ENCODE measurements around the gene NEMP2. TPM values are rescaled to one million over a fixed set of nuclear protein-coding genes. Genes with fewer than 3 reads are reported as not detected.

The NEMP2 gene
- total and polyA plus RNA-seq, 2 of the 4 experiments (the other 2 are of a cell fraction) = 1.1 to 1.3 TPM

Small RNA genes within 50 kb of the gene (microRNA-seq; reads per million reads assigned to microRNA genes)
- gene RN7SKP179 (ENCODE audit: insufficient read depth, insufficient read length) = not detected

Small RNA genes within 50 kb of the gene (small RNA-seq; reads per million reads assigned to genes)
- 0 reads per million in 5 experiments for gene RN7SKP179

Other genes with a start within 250 kb of the NEMP2 start
- 8.8 and 15.6 TPM in 2 replicates for gene HIBCH, start 214.9 kb downstream of the NEMP2 start, total RNA-seq (2012; rRNA removed)
- 8.3 and 11.9 TPM in 2 replicates for gene HIBCH, start 214.9 kb downstream of the NEMP2 start, polyA plus RNA-seq (2012; rRNA removed)
- gene INPP1, start 191.1 kb downstream of the NEMP2 start, total RNA-seq (2012; rRNA removed) = 3.6 and 4.1 TPM in 2 replicates
- 10.1 and 10.7 TPM in 2 replicates for gene INPP1, start 191.1 kb downstream of the NEMP2 start, polyA plus RNA-seq (2012; rRNA removed)
- gene MFSD6, start 126.4 kb downstream of the NEMP2 start, total RNA-seq (2012; rRNA removed) = 7.7 and 8.1 TPM in 2 replicates
- gene MFSD6, start 126.4 kb downstream of the NEMP2 start, polyA plus RNA-seq (2012; rRNA removed) = 4.0 and 4.2 TPM in 2 replicates
- gene NAB1, start 114.4 kb upstream of the NEMP2 start, total RNA-seq (2012; rRNA removed) = 31.2 and 33.6 TPM in 2 replicates
- 9.6 and 11.9 TPM in 2 replicates for gene NAB1, start 114.4 kb upstream of the NEMP2 start, polyA plus RNA-seq (2012; rRNA removed)